CD14-positive monocyte (primary cell): ENCODE results near the gene ATF6. TPM values are rescaled to one million over a fixed set of nuclear protein-coding genes. Genes with fewer than 3 reads are reported as not detected.

Source experiments
- DNase-seq, 3 donors: peaks; one replicate each; pipeline ENCODE4 v3.0.0-alpha.2; 2011 to 2022
- H2AFZ ChIP-seq: 2 replicates; pipeline ENCODE4 v1.6.0; 2012; ENCODE audit warnings: mild to moderate bottlenecking, low read depth, low read length, inconsistent platforms; ENCODE audit not compliant: insufficient read depth, poor library complexity, severe bottlenecking
- H3K27ac ChIP-seq, 2 donors: 1 replicate in 1 of 2; 2 replicates in 1 of 2; pipeline ENCODE4 v1.5.1; 2012 to 2013; ENCODE audit warnings: low read length in 2 of 2, control low read depth in 1 of 2, inconsistent platforms in 1 of 2, low read depth in 1 of 2, mild to moderate bottlenecking in 1 of 2
- H3K27me3 ChIP-seq, 2 donors: one replicate each; pipeline versions ENCODE4 v1.6.0 to v1.6.1; 2011 to 2013; ENCODE audit warnings: low read length in 2 of 2; ENCODE audit not compliant: control insufficient read depth in 2 of 2, insufficient read depth in 2 of 2
- H3K36me3 ChIP-seq, 2 donors: replicated peaks in 1 of 2; 1 replicate in 1 of 2; 2 replicates in 1 of 2; pipeline versions ENCODE4 v1.5.1 to v1.6.1; 2012 to 2013; ENCODE audit warnings: low read length in 2 of 2, control low read depth in 1 of 2, inconsistent platforms in 1 of 2, mild to moderate bottlenecking in 1 of 2; ENCODE audit not compliant: insufficient read depth in 2 of 2, control insufficient read depth in 1 of 2
- H3K4me1 ChIP-seq, 2 donors: 1 replicate in 1 of 2; 2 replicates in 1 of 2; pipeline versions ENCODE4 v1.5.1 to v1.6.1; 2012 to 2013; ENCODE audit warnings: low read length in 2 of 2, control low read depth in 1 of 2, inconsistent platforms in 1 of 2, mild to moderate bottlenecking in 1 of 2, moderate library complexity in 1 of 2; ENCODE audit not compliant: insufficient read depth in 2 of 2, control insufficient read depth in 1 of 2
- H3K4me2 ChIP-seq: replicated peaks from 2 replicates; pipeline ENCODE3; 2012; ENCODE audit warnings: low read length, moderate library complexity, mild to moderate bottlenecking; ENCODE audit not compliant: poor library complexity, severe bottlenecking; ENCODE audit errors: extremely low read depth
- H3K4me3 ChIP-seq, 3 experiments: fragments of 200-600 bp in 1 of 3; sonication (generic) in 1 of 3; replicated peaks in 1 of 3; 1 replicate in 2 of 3; 2 replicates in 1 of 3; pipeline ENCODE4 v1.5.1; 2011 to 2013; ENCODE audit warnings: low read length in 3 of 3, mild to moderate bottlenecking in 3 of 3, control low read depth in 2 of 3, low read depth in 2 of 3, inconsistent platforms in 1 of 3, moderate library complexity in 1 of 3
- H3K79me2 ChIP-seq: 2 replicates; pipeline ENCODE4 v1.6.0; 2012; ENCODE audit warnings: mild to moderate bottlenecking, control low read depth, inconsistent platforms, low read length, moderate library complexity; ENCODE audit not compliant: insufficient read depth
- H3K9ac ChIP-seq: 2 replicates; pipeline ENCODE4 v1.6.0; 2017; ENCODE audit warnings: low read length, mild to moderate bottlenecking; ENCODE audit not compliant: insufficient read depth, poor library complexity, severe bottlenecking
- H3K9me3 ChIP-seq, 2 donors: replicated peaks in 1 of 2; 1 replicate in 1 of 2; 2 replicates in 1 of 2; pipeline versions ENCODE4 v1.5.1 to v1.6.1; 2012 to 2013; ENCODE audit warnings: low read length in 2 of 2, control low read depth in 1 of 2; ENCODE audit not compliant: control insufficient read depth in 1 of 2, insufficient read depth in 1 of 2
- H4K20me1 ChIP-seq: 2 replicates; pipeline ENCODE4 v1.6.0; 2012; ENCODE audit warnings: mild to moderate bottlenecking, low read length, control low read depth, moderate library complexity; ENCODE audit not compliant: insufficient read depth
- H3K27ac Mint-ChIP-seq, 7 donors: one replicate each; pipeline ENCODE4 v1.8.0; 2020; ENCODE audit warnings: mild to moderate bottlenecking in 7 of 7, mixed read lengths in 7 of 7, moderate library complexity in 6 of 7, inconsistent platforms in 2 of 7
- H3K27me3 Mint-ChIP-seq, 3 donors: one replicate each; pipeline ENCODE4 v1.8.0; 2021 to 2022; ENCODE audit warnings: low read depth in 3 of 3, mild to moderate bottlenecking in 3 of 3, mixed read lengths in 3 of 3, moderate library complexity in 3 of 3, inconsistent platforms in 1 of 3
- H3K36me3 Mint-ChIP-seq, 2 donors: one replicate each; pipeline ENCODE4 v1.8.0; 2020; ENCODE audit warnings: mixed read lengths in 2 of 2, inconsistent platforms in 1 of 2, mild to moderate bottlenecking in 1 of 2
- H3K4me1 Mint-ChIP-seq: one replicate; pipeline ENCODE4 v1.8.0; 2020; ENCODE audit warnings: mild to moderate bottlenecking, mixed read lengths
- H3K4me3 Mint-ChIP-seq, 2 donors: one replicate each; pipeline ENCODE4 v1.8.0; 2020; ENCODE audit warnings: mild to moderate bottlenecking in 2 of 2, mixed read lengths in 2 of 2, moderate library complexity in 1 of 2
- H3K9me3 Mint-ChIP-seq, 7 donors: one replicate each; pipeline ENCODE4 v1.8.0; 2020 to 2022; ENCODE audit warnings: mixed read lengths in 7 of 7, mild to moderate bottlenecking in 6 of 7, moderate library complexity in 6 of 7, inconsistent platforms in 2 of 7
- CTCF ChIP-seq: fragments of 200-600 bp; IDR thresholded peaks from one replicate; pipeline ENCODE4 v1.8.0; 2022; ENCODE audit warnings: antibody characterized with exemption, mild to moderate bottlenecking
- WGBS: methylation state at CpG from one replicate; pipeline ENCODE4 v1.1.5; 2013; ENCODE audit warnings: missing lambda C conversion rate; ENCODE audit not compliant: insufficient coverage; 5-methylcytosine and 5-hydroxymethylcytosine counted together
- intact Hi-C, 2 donors: fragments of 100-400 bp; cut with micrococcal nuclease; formaldehyde crosslinking; loops; one replicate each; pipeline versions ENCODE4 v1.15.0 to v1.15.1; 2023
- polyA plus RNA-seq, 3 donors: library from polyadenylated mRNA; depleted of rRNA in 1 of 3; unstranded in 2 of 3; stranded (reverse) in 1 of 3; fragments of 300-500 nt in 2 of 3; fragments of >200 nt in 1 of 3; fragmentation: Illumina TruSeq in 2 of 3; gene quantifications; 1 replicate in 2 of 3; 2 replicates in 1 of 3; pipeline ENCODE4 v1.2.3, GENCODE V29; 2012 to 2021

The ATF6 gene
- polyA plus RNA-seq, 3 donors, result 13.4 to 25.6 (median 22.2) TPM

DNA sequence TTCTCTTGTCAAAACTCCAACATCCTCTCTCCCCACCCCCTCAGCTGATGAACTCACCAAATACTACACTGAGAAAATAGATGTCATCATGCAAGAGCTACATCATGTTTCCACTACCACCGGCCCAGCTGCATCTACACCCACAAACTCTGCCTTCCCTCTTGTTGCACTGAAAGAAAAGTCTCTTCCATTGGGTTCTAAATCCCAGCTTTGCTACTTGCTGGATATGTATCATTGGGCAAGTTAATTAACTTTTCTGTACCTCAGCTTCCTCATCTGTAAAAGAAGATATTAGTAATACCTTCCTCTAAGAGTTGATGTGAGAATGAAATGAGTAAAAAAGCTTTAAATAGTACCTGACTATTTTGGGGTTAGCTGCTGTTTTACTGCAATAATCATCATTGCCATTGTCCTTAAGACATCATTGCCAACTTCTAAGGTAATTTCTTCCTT is 149.0 kb downstream of the ATF6 start:
- H3K4me2 ChIP-seq, result no peak overlapping the region
- H3K79me2 ChIP-seq, result no peaks in the 10 kb centered on the region
- no peak for DNase-seq
- no peak overlapping the region for H3K4me3 Mint-ChIP-seq
- H3K9ac ChIP-seq, result no peak overlapping the region
- WGBS, result no CpG with 5 or more reads among the region's 1 CpG
- no peaks in the 10 kb centered on the region for H3K27me3 Mint-ChIP-seq
- H3K27me3 ChIP-seq, result no peaks in the 10 kb centered on the region
- no peak overlapping the region for H3K27ac ChIP-seq
- no peak overlapping the region for H3K27ac Mint-ChIP-seq
- H3K9me3 Mint-ChIP-seq, result no peaks in the 10 kb centered on the region
- no peaks in the 10 kb centered on the region for H3K4me1 Mint-ChIP-seq
- H4K20me1 ChIP-seq, result no peaks in the 10 kb centered on the region
- H3K4me3 ChIP-seq, result no peak overlapping the region
- intact Hi-C loops, result no loop called here
- peaks cover 16 to 17% of the 10 kb centered on the region in 2 donors for H3K36me3 Mint-ChIP-seq
- H3K9me3 ChIP-seq, result no peaks in the 10 kb centered on the region
- TF ChIP-seq CTCF, result no peak
- H3K4me1 ChIP-seq, result no peaks in the 10 kb centered on the region
- peaks cover 38 to 80% of the 10 kb centered on the region in 2 donors for H3K36me3 ChIP-seq
- no peak overlapping the region for H2AFZ ChIP-seq

- Mint-ChIP-seq H3K27ac (no peak overlapping the region), H3K4me3 (no peak overlapping the region), H3K27me3 (no peaks in the 10 kb centered on the region), H3K36me3 (peaks cover 15 to 21% of the 10 kb centered on the region in 2 donors), H3K4me1 (no peaks in the 10 kb centered on the region), H3K9me3 (no peaks in the 10 kb centered on the region)
- H3K9me3 ChIP-seq, result no peaks in the 10 kb centered on the region
- H4K20me1 ChIP-seq, result no peaks in the 10 kb centered on the region
- H3K4me1 ChIP-seq, result no peaks in the 10 kb centered on the region
- H3K4me2 ChIP-seq, result no peak overlapping the region
- peaks cover 38 to 88% of the 10 kb centered on the region in 2 donors for H3K36me3 ChIP-seq
- H2AFZ ChIP-seq, result no peak overlapping the region
- no peak overlapping the region for H3K4me3 ChIP-seq
- no peak overlapping the region for H3K27ac ChIP-seq
- H3K79me2 ChIP-seq, result no peaks in the 10 kb centered on the region
- no peak for TF ChIP-seq CTCF
- 100% methylated on average over 2 of the region's 2 CpGs for WGBS
- no peak for DNase-seq
- H3K9ac ChIP-seq, result no peak overlapping the region
- intact Hi-C loops, result no loop called here
- H3K27me3 ChIP-seq, result no peaks in the 10 kb centered on the region
Measured at GRCh38 chr1:161915978-161916377, 149.9 kb downstream of the ATF6 start.
